ENCODE results near the gene SIL1.
"Not testable (repeated sequence)": the region's sequence is repeated elsewhere in the genome, so short reads cannot be mapped to it uniquely, and the experiment has no call there.

The SIL1 gene

DNA sequence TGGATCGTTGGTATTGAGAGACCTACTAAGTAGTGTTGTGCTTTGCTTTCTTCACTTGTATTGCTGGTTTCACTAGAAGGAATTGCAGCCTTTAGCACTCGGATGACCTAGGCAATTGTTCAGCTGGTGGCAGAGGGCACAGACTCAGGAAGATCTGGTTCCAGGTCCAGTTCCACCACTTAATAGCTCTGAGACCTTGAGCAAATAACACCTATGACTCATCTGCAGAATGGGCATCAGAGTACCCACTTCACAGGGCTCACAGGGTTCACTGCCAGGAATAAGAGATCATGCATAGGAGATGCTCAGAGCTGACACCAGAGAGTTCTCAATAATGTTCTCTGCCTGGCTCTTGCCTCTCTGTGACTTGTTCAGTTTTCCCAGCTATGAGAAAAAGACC lies 133.6 kb downstream of the SIL1 start:
- TF ChIP-seq Cebpa-rat (IDR thresholded peaks at IDR 0.05): no peak
- H3K27me3 ChIP-seq: no peaks in the 10 kb centered on the region
- H3K36me3 ChIP-seq: no peaks in the 10 kb centered on the region
- H3K27ac ChIP-seq: no peak overlapping the region
- no peaks in the 10 kb centered on the region for H3K9me3 ChIP-seq
- H3K4me3 ChIP-seq: no peak overlapping the region
- H3K9ac ChIP-seq: no peak overlapping the region
- peaks cover 23% of the 10 kb centered on the region for H3K4me1 ChIP-seq
- H3K4me2 ChIP-seq: no peak overlapping the region
- no peaks in the 10 kb centered on the region; the same call in 1 of the 2 replicates for H4K20me1 ChIP-seq

DNA sequence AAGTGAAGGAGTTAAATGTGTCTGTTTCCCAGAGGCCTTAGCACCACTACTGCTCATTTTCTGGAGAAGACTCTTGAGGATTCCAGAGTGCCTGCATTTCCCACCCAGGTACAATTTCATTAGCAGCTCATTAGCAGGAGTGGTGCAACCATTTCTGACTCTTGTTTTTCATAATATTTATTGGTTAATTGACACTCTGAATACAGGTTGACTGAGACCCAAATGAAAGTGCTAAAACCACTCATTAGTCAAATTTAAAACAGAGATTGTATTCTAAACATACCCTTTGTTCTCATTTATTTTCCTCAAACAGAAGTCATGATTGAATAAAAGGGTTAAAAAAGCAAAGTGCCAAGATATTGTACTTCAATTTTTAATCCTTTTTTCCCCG lies 134.5 kb downstream of the SIL1 start:
- H4K20me1 ChIP-seq: no peaks in the 10 kb centered on the region; the same call in 1 of the 2 replicates
- H3K9ac ChIP-seq: no peak overlapping the region
- peaks cover 23% of the 10 kb centered on the region for H3K4me1 ChIP-seq
- no peaks in the 10 kb centered on the region for H3K9me3 ChIP-seq
- no peak overlapping the region for H3K27ac ChIP-seq
- no peak overlapping the region for H3K4me3 ChIP-seq
- H3K4me2 ChIP-seq: no peak overlapping the region
- no peak for TF ChIP-seq Cebpa-rat (IDR thresholded peaks at IDR 0.05)
- no peaks in the 10 kb centered on the region for H3K27me3 ChIP-seq
- H3K36me3 ChIP-seq: no peaks in the 10 kb centered on the region

DNA sequence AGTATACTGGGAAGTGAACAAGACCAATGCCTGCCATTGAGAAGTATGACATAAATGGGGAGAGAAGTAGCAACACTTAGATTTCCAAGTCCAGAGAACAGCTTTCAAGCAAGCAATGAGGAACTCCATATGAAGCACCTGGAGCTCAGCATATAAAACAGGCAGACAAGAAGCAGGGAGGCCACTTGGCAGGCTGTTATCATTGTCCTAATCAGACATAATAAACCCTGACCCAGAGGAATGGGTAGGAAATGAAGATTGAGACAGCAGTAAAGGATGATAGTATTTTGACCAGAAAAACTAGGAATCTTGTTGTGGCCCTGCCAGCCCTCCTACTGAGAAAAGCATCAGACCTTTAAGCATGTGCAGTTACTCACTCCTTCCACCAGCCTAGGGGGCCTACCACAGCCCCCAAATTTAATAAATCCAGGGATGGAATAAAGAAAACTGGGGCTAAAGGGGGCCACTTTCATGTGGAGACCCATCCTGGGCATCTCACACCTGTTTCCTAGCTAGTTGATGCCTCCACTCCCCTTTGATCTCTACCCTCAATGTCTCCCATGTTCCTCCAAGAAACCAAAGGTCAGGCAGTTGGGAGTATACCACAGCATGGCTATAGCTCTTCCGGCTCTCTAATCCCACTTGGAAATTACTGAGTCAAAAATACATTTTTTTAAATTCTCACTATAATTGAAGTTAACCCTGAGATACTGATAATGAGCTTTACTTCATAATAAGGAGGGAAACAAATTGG lies 135.1 kb downstream of the SIL1 start:
- Histone ChIP-seq H3K27me3 (no peaks in the 10 kb centered on the region), H4K20me1 (no peaks in the 10 kb centered on the region; the same call in 1 of the 2 replicates), H3K9ac (no peak overlapping the region), H3K4me2 (no peak overlapping the region), H3K4me3 (no peak overlapping the region), H3K9me3 (no peaks in the 10 kb centered on the region), H3K4me1 (peaks cover 23% of the 10 kb centered on the region), H3K36me3 (no peaks in the 10 kb centered on the region), H3K27ac (no peak overlapping the region)
- TF ChIP-seq Cebpa-rat (IDR thresholded peaks at IDR 0.05): no peak

DNA sequence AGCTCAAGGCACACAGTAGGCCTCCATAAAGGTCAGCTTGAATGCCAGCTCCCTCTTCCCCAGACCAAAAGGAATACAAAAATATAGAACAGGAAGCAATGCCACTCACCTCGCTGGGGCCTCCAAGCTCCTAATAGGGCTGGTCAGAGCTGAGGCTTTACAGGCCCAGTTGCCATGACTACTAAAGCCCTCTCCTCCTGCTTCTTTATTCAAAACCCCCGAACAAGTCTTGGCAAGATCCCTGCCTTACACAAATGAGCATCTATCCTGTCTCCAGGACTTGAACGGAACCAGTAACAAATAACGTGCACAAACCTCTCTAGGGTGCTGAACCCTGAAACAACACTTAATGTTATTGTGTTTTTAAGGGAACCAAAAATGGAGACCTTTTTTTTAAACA lies 136.3 kb downstream of the SIL1 start:
- no peaks in the 10 kb centered on the region for H3K27me3 ChIP-seq
- peaks cover 23% of the 10 kb centered on the region for H3K4me1 ChIP-seq
- H3K9ac ChIP-seq: no peak overlapping the region
- no peak overlapping the region for H3K4me2 ChIP-seq
- peaks cover 5% of the 10 kb centered on the region; the same call in 1 of the 2 replicates for H3K9me3 ChIP-seq
- H3K4me3 ChIP-seq: no peak overlapping the region
- H4K20me1 ChIP-seq: no peaks in the 10 kb centered on the region; the same call in 1 of the 2 replicates
- no peak for TF ChIP-seq Cebpa-rat (IDR thresholded peaks at IDR 0.05)
- no peak overlapping the region for H3K27ac ChIP-seq
- no peaks in the 10 kb centered on the region for H3K36me3 ChIP-seq

DNA sequence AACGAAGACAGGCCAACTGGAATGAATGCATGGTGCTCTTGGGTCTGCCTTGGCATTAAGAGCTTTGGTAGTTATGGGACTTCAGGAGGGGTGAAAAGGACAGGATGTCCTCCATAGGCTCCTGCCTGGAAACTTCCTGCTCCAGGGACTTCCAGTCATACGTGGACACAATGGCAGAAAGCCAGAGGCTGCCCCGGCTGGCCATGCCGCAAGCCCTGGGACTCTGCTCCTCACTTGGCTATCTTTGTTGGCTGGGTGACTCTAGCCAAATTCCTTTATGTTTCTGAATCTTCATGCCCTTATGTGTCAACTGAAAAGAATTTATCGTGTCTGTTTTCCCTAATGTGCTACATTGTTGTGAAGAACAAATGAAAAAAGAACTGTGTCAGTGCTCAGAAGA lies 136.9 kb downstream of the SIL1 start:
- no peaks in the 10 kb centered on the region for H3K27me3 ChIP-seq
- H3K27ac ChIP-seq: no peak overlapping the region
- peaks cover 23% of the 10 kb centered on the region for H3K4me1 ChIP-seq
- no peak for TF ChIP-seq Cebpa-rat (IDR thresholded peaks at IDR 0.05)
- peaks cover 5% of the 10 kb centered on the region; the same call in 1 of the 2 replicates for H3K9me3 ChIP-seq
- H4K20me1 ChIP-seq: no peaks in the 10 kb centered on the region; the same call in 1 of the 2 replicates
- no peak overlapping the region for H3K9ac ChIP-seq
- no peak overlapping the region for H3K4me2 ChIP-seq
- no peaks in the 10 kb centered on the region for H3K36me3 ChIP-seq
- H3K4me3 ChIP-seq: no peak overlapping the region

DNA sequence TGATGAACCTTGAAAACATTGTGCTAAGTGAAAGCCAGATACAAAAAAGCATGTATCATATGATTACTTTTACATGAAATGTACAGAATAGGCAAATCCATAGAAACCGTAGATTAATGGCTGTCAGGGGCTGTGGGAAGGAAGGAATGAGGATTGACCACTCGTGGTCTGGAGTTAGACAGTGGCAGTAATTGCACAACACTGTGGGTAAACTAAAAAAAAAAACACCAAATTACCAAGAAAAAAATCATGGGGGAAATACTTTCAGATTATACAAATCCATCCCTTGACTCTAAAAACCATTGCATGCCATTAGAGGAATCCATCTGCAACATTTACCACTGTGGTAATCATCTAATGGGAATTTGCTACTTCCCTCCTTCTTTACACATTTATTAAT lies 140.0 kb downstream of the SIL1 start:
- no peak overlapping the region for H3K4me3 ChIP-seq
- no peaks in the 10 kb centered on the region for H3K27me3 ChIP-seq
- H4K20me1 ChIP-seq: no peaks in the 10 kb centered on the region; the same call in 1 of the 2 replicates
- H3K36me3 ChIP-seq: no peaks in the 10 kb centered on the region
- H3K4me1 ChIP-seq: 0 out of 2 replicates have a peak, but pooled peaks cover 12% of the 10 kb centered on the region
- no peak for TF ChIP-seq Cebpa-rat (IDR thresholded peaks at IDR 0.05)
- H3K27ac ChIP-seq: no peak overlapping the region
- H3K9me3 ChIP-seq: peaks cover 5% of the 10 kb centered on the region; the same call in 1 of the 2 replicates
- H3K4me2 ChIP-seq: no peak overlapping the region
- no peak overlapping the region for H3K9ac ChIP-seq

DNA sequence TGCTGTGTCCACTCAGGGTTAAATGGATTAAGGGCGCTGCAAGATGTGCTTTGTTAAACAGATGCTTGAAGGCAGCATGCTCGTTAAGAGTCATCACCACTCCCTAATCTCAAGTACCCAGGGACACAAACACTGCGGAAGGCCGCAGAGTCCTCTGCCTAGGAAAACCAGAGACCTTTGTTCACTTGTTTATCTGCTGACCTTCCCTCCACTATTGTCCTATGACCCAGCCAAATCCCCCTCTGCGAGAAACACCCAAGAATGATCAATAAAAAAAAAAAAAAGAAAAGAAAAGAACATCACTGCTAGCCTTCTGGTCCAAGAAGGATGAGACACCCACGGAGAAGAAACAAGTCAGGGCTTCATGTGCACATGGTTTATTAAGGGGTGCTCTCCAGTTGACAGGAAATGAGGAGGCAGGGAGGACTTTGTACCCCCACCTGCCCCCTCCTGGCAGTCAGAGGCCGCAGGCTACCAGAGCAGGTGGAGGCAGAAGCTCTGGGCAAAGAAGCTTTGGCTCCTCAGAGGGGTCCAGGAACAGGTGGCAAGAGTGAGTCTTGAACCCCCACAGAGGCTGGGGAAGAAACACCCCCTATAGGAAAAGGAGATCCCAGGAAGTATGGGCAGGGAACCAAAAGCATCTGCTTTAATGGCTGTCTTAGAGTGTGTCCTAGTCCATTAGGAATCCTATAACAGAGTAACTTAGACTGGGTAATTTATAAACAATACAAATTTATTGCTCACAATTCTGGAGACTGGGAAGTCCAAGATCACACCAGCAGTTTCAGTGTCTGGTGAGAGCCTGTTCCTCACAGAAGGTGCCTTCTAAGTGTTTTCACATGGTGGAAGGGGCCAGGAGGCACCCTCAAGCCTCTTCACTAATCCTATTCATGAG lies 140.9 kb downstream of the SIL1 start:
- not testable (repeated sequence) for H3K36me3 ChIP-seq, H3K4me3 ChIP-seq, H4K20me1 ChIP-seq, H3K4me2 ChIP-seq, H3K9me3 ChIP-seq, H3K27ac ChIP-seq, H3K27me3 ChIP-seq, H3K9ac ChIP-seq, H3K4me1 ChIP-seq

DNA sequence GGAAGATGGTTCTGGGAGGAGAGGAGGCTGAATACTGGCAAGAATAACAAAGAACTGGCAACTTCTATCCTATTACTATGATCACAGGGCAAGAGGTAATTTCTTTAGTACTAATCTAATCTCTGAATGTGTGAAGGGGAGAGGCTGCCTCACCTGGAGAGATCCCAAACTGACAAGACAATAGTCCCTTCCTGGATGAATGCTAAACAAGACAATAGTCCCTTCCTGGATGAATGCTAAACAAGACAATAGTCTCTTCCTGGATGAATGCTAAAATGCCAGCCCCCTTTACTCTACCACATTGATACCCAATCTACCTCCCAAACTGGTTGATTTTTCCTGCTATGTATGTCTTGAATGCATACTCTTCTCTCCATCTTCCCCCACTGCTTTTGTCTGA lies 145.2 kb downstream of the SIL1 start:
- Histone ChIP-seq H3K4me1 (no peaks in the 10 kb centered on the region), H3K27me3 (no peaks in the 10 kb centered on the region), H3K36me3 (peaks cover 10% of the 10 kb centered on the region; the same call in 1 of the 2 replicates), H3K4me3 (no peak overlapping the region), H3K9ac (no peak overlapping the region), H3K9me3 (peaks cover 5% of the 10 kb centered on the region; the same call in 1 of the 2 replicates), H3K27ac (no peak overlapping the region), H4K20me1 (no peaks in the 10 kb centered on the region), H3K4me2 (no peak overlapping the region)
- no peak for TF ChIP-seq Cebpa-rat (IDR thresholded peaks at IDR 0.05)

DNA sequence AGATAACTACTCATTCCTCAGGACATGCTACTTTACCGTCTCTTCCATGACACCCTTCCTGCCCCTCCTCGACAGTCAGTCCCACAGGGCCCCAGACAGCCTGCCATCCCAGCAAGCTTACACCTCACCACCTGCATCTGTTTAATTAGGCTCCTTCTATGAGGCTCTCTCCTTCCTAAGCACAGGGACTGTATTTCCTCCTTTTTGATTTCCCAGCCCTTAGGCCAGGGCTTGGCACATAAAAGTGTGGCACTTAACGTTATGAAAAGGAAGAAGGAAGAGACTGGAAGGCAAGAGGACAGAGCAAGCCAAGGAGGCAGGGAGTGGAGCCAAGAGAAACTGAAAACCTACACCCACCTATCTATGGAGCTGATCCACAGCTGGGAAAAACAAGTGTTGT lies 146.8 kb downstream of the SIL1 start:
- H3K4me3 ChIP-seq: no peak overlapping the region
- H3K9me3 ChIP-seq: no peaks in the 10 kb centered on the region
- no peaks in the 10 kb centered on the region for H3K27me3 ChIP-seq
- no peak overlapping the region for H3K4me2 ChIP-seq
- no peak overlapping the region for H3K9ac ChIP-seq
- H3K27ac ChIP-seq: no peak overlapping the region
- H4K20me1 ChIP-seq: no peaks in the 10 kb centered on the region
- H3K36me3 ChIP-seq: peaks cover 10% of the 10 kb centered on the region; the same call in 1 of the 2 replicates
- no peak for TF ChIP-seq Cebpa-rat (IDR thresholded peaks at IDR 0.05)
- no peaks in the 10 kb centered on the region for H3K4me1 ChIP-seq

DNA sequence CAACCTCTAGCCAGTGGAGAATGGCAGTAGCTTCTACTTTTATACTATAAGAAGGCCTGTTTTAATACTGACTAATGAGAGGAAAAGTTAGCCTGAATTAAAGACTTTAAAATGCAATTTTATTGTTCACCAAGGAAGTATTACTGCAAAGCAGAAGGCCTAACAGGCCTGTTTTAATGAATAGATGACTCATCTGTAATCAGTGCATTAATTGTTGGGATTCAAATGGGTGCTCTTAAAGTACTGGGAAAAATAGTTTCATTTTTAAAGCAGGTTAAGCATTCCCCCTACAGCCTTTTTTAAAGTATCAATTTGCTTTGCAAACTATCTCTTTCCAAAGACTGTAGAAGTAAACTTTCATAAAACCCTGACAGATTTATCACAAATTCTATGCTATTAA lies 147.7 kb downstream of the SIL1 start:
- H3K27me3 ChIP-seq: no peaks in the 10 kb centered on the region
- no peak overlapping the region for H3K27ac ChIP-seq
- no peaks in the 10 kb centered on the region for H4K20me1 ChIP-seq
- peaks cover 10% of the 10 kb centered on the region; the same call in 1 of the 2 replicates for H3K36me3 ChIP-seq
- no peak overlapping the region for H3K9ac ChIP-seq
- no peak overlapping the region for H3K4me3 ChIP-seq
- H3K9me3 ChIP-seq: no peaks in the 10 kb centered on the region
- H3K4me1 ChIP-seq: no peaks in the 10 kb centered on the region
- TF ChIP-seq Cebpa-rat (IDR thresholded peaks at IDR 0.05): no peak
- no peak overlapping the region for H3K4me2 ChIP-seq
